Measurements from ENCODE around the gene ROR2.

ROR2 gene

GRCh38 chr9:91714874-91715615 lies 235.0 kb downstream of the ROR2 start:
- H3K4me3 ChIP-seq (ENCODE audit: low read length): peak overlapping the region; percentile 74
- H3K9ac ChIP-seq (ENCODE audit: low read length): peak overlapping the region; percentile 27
- no peak for DNase-seq (ENCODE audit: low read depth)
- peaks cover 6% of the 10 kb centered on the region for H3K9me3 ChIP-seq (ENCODE audit: control insufficient read depth, low read length)
- H3K4me1 ChIP-seq (ENCODE audit: control insufficient read depth, insufficient read depth, low read length): peaks cover 6% of the 10 kb centered on the region
- no peaks in the 10 kb centered on the region for H3K36me3 ChIP-seq (ENCODE audit: control insufficient read depth, insufficient read depth, low read length, severe bottlenecking)
- H3K27me3 ChIP-seq (replicated peaks; ENCODE audit: control insufficient read depth, insufficient read depth, low read length): no peaks in the 10 kb centered on the region

- Histone ChIP-seq H3K27me3 (replicated peaks; ENCODE audit: control insufficient read depth, insufficient read depth, low read length) (no peaks in the 10 kb centered on the region), H3K9ac (ENCODE audit: low read length) (peak overlapping the region; percentile 72), H3K4me1 (ENCODE audit: control insufficient read depth, insufficient read depth, low read length) (peaks cover 6% of the 10 kb centered on the region), H3K9me3 (ENCODE audit: control insufficient read depth, low read length) (peaks cover 6% of the 10 kb centered on the region), H3K36me3 (ENCODE audit: control insufficient read depth, insufficient read depth, low read length, severe bottlenecking) (no peaks in the 10 kb centered on the region), H3K4me3 (ENCODE audit: low read length) (peak overlapping the region; percentile 74)
- DNase-seq (ENCODE audit: low read depth): peak; percentile 36
These were observed 235.8 kb downstream of the ROR2 start for GRCh38 chr9:91714020-91714806.

- DNase-seq (ENCODE audit: low read depth): no peak
- peaks cover 6% of the 10 kb centered on the region for H3K9me3 ChIP-seq (ENCODE audit: control insufficient read depth, low read length)
- no peaks in the 10 kb centered on the region for H3K36me3 ChIP-seq (ENCODE audit: control insufficient read depth, insufficient read depth, low read length, severe bottlenecking)
- peaks cover 6% of the 10 kb centered on the region for H3K4me1 ChIP-seq (ENCODE audit: control insufficient read depth, insufficient read depth, low read length)
- no peak overlapping the region for H3K4me3 ChIP-seq (ENCODE audit: low read length)
- no peaks in the 10 kb centered on the region for H3K27me3 ChIP-seq (replicated peaks; ENCODE audit: control insufficient read depth, insufficient read depth, low read length)
- H3K9ac ChIP-seq (ENCODE audit: low read length): no peak overlapping the region
These were observed 237.2 kb downstream of the ROR2 start for GRCh38 chr9:91712811-91713210.

- Histone ChIP-seq H3K27me3 (replicated peaks; ENCODE audit: control insufficient read depth, insufficient read depth, low read length) (no peaks in the 10 kb centered on the region), H3K9ac (ENCODE audit: low read length) (no peak overlapping the region), H3K9me3 (ENCODE audit: control insufficient read depth, low read length) (peaks cover 6% of the 10 kb centered on the region), H3K4me1 (ENCODE audit: control insufficient read depth, insufficient read depth, low read length) (peaks cover 6% of the 10 kb centered on the region), H3K4me3 (ENCODE audit: low read length) (no peak overlapping the region), H3K36me3 (ENCODE audit: control insufficient read depth, insufficient read depth, low read length, severe bottlenecking) (no peaks in the 10 kb centered on the region)
- DNase-seq (ENCODE audit: low read depth): no peak
These were observed 238.1 kb downstream of the ROR2 start for GRCh38 chr9:91711755-91712601.

GRCh38 chr9:91710158-91710557 lies 239.9 kb downstream of the ROR2 start:
- Histone ChIP-seq H3K27me3 (replicated peaks; ENCODE audit: control insufficient read depth, insufficient read depth, low read length) (no peaks in the 10 kb centered on the region), H3K9ac (ENCODE audit: low read length) (no peak overlapping the region), H3K4me3 (ENCODE audit: low read length) (no peak overlapping the region), H3K9me3 (ENCODE audit: control insufficient read depth, low read length) (peaks cover 11% of the 10 kb centered on the region), H3K4me1 (ENCODE audit: control insufficient read depth, insufficient read depth, low read length) (peaks cover 6% of the 10 kb centered on the region), H3K36me3 (ENCODE audit: control insufficient read depth, insufficient read depth, low read length, severe bottlenecking) (no peaks in the 10 kb centered on the region)
- DNase-seq (ENCODE audit: low read depth): no peak

GRCh38 chr9:91705386-91705785 lies 244.6 kb downstream of the ROR2 start:
- Histone ChIP-seq H3K27me3 (replicated peaks; ENCODE audit: control insufficient read depth, insufficient read depth, low read length) (no peaks in the 10 kb centered on the region), H3K9ac (ENCODE audit: low read length) (no peak overlapping the region), H3K4me1 (ENCODE audit: control insufficient read depth, insufficient read depth, low read length) (no peaks in the 10 kb centered on the region), H3K9me3 (ENCODE audit: control insufficient read depth, low read length) (peaks cover 16% of the 10 kb centered on the region), H3K4me3 (ENCODE audit: low read length) (no peak overlapping the region), H3K36me3 (ENCODE audit: control insufficient read depth, insufficient read depth, low read length, severe bottlenecking) (no peaks in the 10 kb centered on the region)
- no peak for DNase-seq (ENCODE audit: low read depth)

- Histone ChIP-seq H3K9ac (ENCODE audit: low read length) (no peak overlapping the region), H3K36me3 (ENCODE audit: control insufficient read depth, insufficient read depth, low read length, severe bottlenecking) (no peaks in the 10 kb centered on the region), H3K4me1 (ENCODE audit: control insufficient read depth, insufficient read depth, low read length) (no peaks in the 10 kb centered on the region), H3K27me3 (replicated peaks; ENCODE audit: control insufficient read depth, insufficient read depth, low read length) (no peaks in the 10 kb centered on the region), H3K9me3 (ENCODE audit: control insufficient read depth, low read length) (peaks cover 8% of the 10 kb centered on the region), H3K4me3 (ENCODE audit: low read length) (no peak overlapping the region)
- DNase-seq (ENCODE audit: low read depth): no peak
These were observed 249.6 kb downstream of the ROR2 start for GRCh38 chr9:91700475-91700874.

GRCh38 chr9:91698266-91698665 lies 251.8 kb downstream of the ROR2 start:
- Histone ChIP-seq H3K27me3 (replicated peaks; ENCODE audit: control insufficient read depth, insufficient read depth, low read length) (no peaks in the 10 kb centered on the region), H3K36me3 (ENCODE audit: control insufficient read depth, insufficient read depth, low read length, severe bottlenecking) (no peaks in the 10 kb centered on the region), H3K4me1 (ENCODE audit: control insufficient read depth, insufficient read depth, low read length) (no peaks in the 10 kb centered on the region), H3K9ac (ENCODE audit: low read length) (no peak overlapping the region), H3K4me3 (ENCODE audit: low read length) (no peak overlapping the region), H3K9me3 (ENCODE audit: control insufficient read depth, low read length) (no peaks in the 10 kb centered on the region)
- DNase-seq (ENCODE audit: low read depth): no peak

GRCh38 chr9:91697201-91697600 lies 252.8 kb downstream of the ROR2 start:
- Histone ChIP-seq H3K9ac (ENCODE audit: low read length) (no peak overlapping the region), H3K4me3 (ENCODE audit: low read length) (no peak overlapping the region), H3K4me1 (ENCODE audit: control insufficient read depth, insufficient read depth, low read length) (no peaks in the 10 kb centered on the region), H3K9me3 (ENCODE audit: control insufficient read depth, low read length) (no peaks in the 10 kb centered on the region), H3K36me3 (ENCODE audit: control insufficient read depth, insufficient read depth, low read length, severe bottlenecking) (no peaks in the 10 kb centered on the region), H3K27me3 (replicated peaks; ENCODE audit: control insufficient read depth, insufficient read depth, low read length) (no peaks in the 10 kb centered on the region)
- DNase-seq (ENCODE audit: low read depth): no peak

GRCh38 chr9:91694081-91694870 lies 255.8 kb downstream of the ROR2 start:
- Histone ChIP-seq H3K9ac (ENCODE audit: low read length) (no peak overlapping the region), H3K9me3 (ENCODE audit: control insufficient read depth, low read length) (no peaks in the 10 kb centered on the region), H3K4me1 (ENCODE audit: control insufficient read depth, insufficient read depth, low read length) (no peaks in the 10 kb centered on the region), H3K36me3 (ENCODE audit: control insufficient read depth, insufficient read depth, low read length, severe bottlenecking) (no peaks in the 10 kb centered on the region), H3K4me3 (ENCODE audit: low read length) (no peak overlapping the region), H3K27me3 (replicated peaks; ENCODE audit: control insufficient read depth, insufficient read depth, low read length) (no peaks in the 10 kb centered on the region)
- DNase-seq (ENCODE audit: low read depth): no peak

Data from adipocyte (in vitro differentiated cells).